ENCODE measurements around the gene SHC2.

- no peak for TF ChIP-seq POLR2AphosphoS5 (IDR thresholded peaks at IDR 0.05)
- TF ChIP-seq, protein P1, sequence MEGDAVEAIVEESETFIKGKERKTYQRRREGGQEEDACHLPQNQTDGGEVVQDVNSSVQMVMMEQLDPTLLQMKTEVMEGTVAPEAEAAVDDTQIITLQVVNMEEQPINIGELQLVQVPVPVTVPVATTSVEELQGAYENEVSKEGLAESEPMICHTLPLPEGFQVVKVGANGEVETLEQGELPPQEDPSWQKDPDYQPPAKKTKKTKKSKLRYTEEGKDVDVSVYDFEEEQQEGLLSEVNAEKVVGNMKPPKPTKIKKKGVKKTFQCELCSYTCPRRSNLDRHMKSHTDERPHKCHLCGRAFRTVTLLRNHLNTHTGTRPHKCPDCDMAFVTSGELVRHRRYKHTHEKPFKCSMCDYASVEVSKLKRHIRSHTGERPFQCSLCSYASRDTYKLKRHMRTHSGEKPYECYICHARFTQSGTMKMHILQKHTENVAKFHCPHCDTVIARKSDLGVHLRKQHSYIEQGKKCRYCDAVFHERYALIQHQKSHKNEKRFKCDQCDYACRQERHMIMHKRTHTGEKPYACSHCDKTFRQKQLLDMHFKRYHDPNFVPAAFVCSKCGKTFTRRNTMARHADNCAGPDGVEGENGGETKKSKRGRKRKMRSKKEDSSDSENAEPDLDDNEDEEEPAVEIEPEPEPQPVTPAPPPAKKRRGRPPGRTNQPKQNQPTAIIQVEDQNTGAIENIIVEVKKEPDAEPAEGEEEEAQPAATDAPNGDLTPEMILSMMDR (IDR thresholded peaks at IDR 0.05): no peak
These were observed 35.8 kb downstream of the SHC2 start for GRCh38 chr19:425056-425455.

All from stomach (tissue), 4 donors.